KOPT-K1 (cell line): ENCODE data around the gene FBN3.
"Not testable (repeated sequence)": the region's sequence is repeated elsewhere in the genome, so short reads cannot be mapped to it uniquely, and the experiment has no call there.

Source experiments
- H3K27ac ChIP-seq: fragments of 200-600 bp; sonication (generic); 2 replicates; pipeline ENCODE4 v1.5.1; 2016; ENCODE audit warnings: antibody characterized with exemption, mild to moderate bottlenecking, low read depth, low read length; ENCODE audit not compliant: poor library complexity, severe bottlenecking
- H3K36me3 ChIP-seq: fragments of 200-600 bp; sonication (generic); 2 replicates; pipeline ENCODE4 v1.5.1; 2017; ENCODE audit warnings: antibody characterized with exemption, mild to moderate bottlenecking, low read length, moderate library complexity; ENCODE audit not compliant: insufficient read depth
- H3K9me3 ChIP-seq: fragments of 200-600 bp; sonication (generic); 2 replicates; pipeline ENCODE4 v1.5.1; 2017; ENCODE audit warnings: antibody characterized with exemption, low read length, mild to moderate bottlenecking; ENCODE audit not compliant: insufficient read depth, poor library complexity, severe bottlenecking

FBN3 gene

DNA sequence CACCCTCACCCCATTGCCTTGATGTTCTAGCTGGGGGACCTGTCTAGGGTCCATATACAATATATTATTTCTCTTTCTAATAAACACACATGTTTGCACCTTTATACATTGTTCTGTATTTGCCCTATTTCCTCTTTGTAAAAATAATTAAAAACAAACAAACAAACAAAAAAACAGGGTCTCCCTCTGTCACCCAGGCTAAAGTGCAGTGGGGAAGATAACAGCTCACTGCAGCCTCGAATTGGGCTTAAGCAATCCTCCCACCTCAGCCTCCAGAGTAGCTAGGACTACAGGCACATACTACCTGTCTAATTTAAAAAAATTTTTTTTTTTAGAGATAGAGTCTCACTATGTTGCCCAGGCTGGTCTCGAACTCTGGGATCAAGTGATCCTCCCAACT, 5.9 kb upstream of the FBN3 start:
- Histone ChIP-seq H3K36me3 (no peaks in the 10 kb centered on the region), H3K9me3 (no peaks in the 10 kb centered on the region), H3K27ac (no peak overlapping the region)

GRCh38 chr19:8154014-8154413, 4.6 kb upstream of the FBN3 start:
- H3K9me3 ChIP-seq, H3K27ac ChIP-seq: not testable (repeated sequence)

DNA sequence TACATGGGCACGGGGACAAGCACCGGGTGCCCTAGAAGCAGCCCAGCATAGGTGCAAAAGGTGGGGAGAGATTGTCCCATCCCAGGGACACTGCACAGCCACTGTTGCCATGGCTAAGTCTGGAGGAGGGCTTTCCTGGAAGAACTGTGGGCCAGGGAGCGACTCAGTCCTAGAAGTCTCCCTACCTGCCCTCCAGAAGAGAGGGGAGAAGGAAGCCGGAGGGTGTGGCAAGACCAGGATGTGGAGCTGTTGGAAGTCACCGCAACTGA, 2.3 kb upstream of the FBN3 start:
- H3K9me3 ChIP-seq, result no peaks in the 10 kb centered on the region
- no peaks in the 10 kb centered on the region for H3K36me3 ChIP-seq
- H3K27ac ChIP-seq, result no peak overlapping the region

More at GRCh38 chr19:8154014-8154413, 4.6 kb upstream of the FBN3 start:
- H3K36me3 ChIP-seq, result not testable (repeated sequence)

- Histone ChIP-seq H3K36me3 (no peaks in the 10 kb centered on the region), H3K9me3 (no peaks in the 10 kb centered on the region), H3K27ac (no peak overlapping the region)
These were observed 1.8 kb upstream of the FBN3 start for GRCh38 chr19:8150998-8151766.

DNA sequence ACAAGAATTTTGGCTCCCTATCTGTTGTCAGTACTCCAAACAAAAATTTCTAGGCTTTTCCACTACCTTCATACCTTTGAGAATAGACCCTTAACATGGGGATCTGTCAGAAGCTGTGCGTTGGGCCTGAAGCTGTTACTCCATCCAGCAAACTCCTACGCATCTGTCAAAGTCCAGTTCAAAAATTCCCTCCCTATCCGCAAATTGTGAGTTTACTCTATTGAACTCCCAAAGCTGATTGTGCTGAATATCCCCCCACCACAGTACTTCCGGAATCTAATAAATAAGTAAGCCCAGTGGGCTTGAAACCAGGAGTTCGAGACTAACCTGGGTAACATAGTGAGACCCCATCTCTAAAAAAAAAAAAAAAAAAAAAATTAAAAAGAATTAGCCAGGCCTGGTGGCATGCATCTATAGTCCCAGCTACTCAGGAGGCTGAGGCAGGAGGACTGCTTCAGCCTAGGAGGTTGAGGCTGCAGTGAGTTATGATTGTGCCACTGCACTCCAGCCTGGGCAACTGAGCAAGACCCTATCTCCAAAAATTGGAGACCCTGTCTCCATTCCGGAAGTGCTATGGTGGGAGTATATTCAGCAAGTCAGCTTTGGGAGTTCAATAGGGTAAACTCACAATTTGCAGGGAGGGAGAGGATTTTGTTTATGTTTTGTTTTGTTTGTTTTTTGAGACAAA, 930 bp upstream of the FBN3 start:
- Histone ChIP-seq H3K27ac (no peak overlapping the region), H3K9me3 (no peaks in the 10 kb centered on the region), H3K36me3 (no peaks in the 10 kb centered on the region)

DNA sequence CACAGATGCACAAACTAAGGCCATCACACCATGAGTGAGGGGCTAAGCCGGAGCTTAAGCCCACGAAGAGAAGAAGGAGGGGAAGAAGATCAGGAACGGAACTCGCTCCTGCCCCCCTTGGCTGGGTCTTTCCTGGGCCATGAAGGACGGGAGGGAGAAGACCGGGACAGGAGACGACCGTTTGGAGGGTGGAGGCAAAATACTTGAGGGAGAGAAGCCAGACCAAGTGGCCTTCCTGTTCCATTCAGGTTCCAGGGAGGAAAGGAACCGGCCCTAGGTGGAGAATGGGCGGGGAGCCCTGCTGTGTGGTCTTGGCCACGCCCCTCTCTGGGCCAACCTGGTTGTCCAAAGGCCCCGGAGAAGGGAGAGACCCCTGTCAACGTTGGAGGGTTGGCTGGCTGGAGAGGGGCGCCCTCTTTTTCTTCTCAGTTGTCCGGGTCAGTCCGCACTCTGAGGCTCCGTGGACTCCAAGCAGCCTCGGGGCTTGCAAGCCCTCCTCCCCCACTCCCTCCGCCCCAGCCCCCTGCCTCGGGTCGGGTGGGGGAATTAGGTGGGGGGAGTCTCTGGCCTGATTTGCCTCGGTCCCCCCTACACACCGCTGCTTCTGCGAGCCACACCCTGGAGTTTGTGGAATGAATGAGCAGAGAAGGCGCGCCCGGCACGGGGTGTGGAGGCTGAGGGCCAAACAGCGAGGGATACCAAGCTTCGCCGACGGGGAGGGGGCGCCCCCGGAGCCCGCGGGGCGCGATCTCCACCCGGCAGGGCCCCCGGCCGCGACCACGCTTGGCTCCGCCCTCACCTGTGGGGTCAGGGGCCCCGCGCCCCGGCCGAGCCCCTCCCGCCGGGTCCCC, 757 bp downstream of the FBN3 start:
- Histone ChIP-seq H3K27ac (no peak overlapping the region), H3K9me3 (no peaks in the 10 kb centered on the region), H3K36me3 (no peaks in the 10 kb centered on the region)

DNA sequence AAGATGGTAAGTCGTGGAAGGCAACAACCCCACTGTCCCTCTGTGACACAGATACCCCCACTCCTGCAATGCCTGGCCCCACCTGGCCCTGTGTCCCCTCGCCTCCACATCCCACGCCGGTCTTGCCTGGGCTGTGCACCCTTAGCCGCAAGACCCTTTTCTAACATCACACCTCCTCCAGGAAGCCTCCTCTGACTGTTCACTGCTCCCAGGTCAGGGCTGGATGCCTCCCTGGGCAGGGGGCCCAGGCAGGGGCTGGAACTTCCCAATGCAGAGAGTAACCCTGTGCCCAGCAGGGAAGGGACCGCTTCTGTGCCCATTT, 1.3 kb downstream of the FBN3 start:
- Histone ChIP-seq H3K9me3 (no peaks in the 10 kb centered on the region), H3K27ac (no peak overlapping the region), H3K36me3 (no peaks in the 10 kb centered on the region)

- no peaks in the 10 kb centered on the region for H3K36me3 ChIP-seq
- no peak overlapping the region for H3K27ac ChIP-seq
- no peaks in the 10 kb centered on the region for H3K9me3 ChIP-seq
These were observed 1.8 kb downstream of the FBN3 start for GRCh38 chr19:8147582-8147978.

DNA sequence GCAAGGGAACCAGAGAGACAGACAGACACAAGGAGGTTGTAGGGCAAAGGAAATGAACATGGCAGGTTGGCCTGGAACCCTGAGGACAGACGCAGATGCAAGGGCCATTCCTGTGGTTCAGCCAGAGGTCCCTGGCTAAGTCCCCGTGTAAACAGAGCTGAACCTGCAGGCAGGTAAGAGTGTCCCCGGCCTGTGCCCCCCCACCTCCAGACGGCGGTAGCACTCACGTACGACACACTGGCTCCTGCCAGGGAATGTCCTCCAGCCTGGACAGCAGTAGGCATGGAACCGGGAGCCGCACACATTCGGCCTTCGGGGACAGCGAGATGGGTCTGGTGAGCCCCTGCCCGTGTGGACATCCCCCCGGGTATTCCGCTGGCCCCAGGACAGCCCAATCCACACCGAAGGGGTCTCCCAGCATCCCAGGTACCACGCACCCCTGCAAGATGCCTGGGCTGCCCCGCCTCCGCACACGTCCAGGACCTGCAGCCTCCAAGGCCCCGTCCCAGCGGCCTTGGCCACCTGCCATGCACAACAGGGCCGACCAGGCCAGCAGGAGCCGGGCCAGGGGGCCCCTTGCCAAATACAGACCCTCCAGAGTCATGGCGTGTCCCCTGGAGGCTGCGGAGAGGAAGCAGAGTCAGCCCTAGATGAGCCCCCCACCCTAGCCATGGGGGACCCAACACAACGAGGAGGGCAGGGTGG, 2.4 kb downstream of the FBN3 start:
- Histone ChIP-seq H3K27ac (no peak overlapping the region), H3K9me3 (no peaks in the 10 kb centered on the region), H3K36me3 (no peaks in the 10 kb centered on the region)

GRCh38 chr19:8144273-8144995, 5.0 kb downstream of the FBN3 start:
- H3K27ac ChIP-seq, result no peak overlapping the region
- H3K9me3 ChIP-seq, result no peaks in the 10 kb centered on the region
- H3K36me3 ChIP-seq, result no peaks in the 10 kb centered on the region

DNA sequence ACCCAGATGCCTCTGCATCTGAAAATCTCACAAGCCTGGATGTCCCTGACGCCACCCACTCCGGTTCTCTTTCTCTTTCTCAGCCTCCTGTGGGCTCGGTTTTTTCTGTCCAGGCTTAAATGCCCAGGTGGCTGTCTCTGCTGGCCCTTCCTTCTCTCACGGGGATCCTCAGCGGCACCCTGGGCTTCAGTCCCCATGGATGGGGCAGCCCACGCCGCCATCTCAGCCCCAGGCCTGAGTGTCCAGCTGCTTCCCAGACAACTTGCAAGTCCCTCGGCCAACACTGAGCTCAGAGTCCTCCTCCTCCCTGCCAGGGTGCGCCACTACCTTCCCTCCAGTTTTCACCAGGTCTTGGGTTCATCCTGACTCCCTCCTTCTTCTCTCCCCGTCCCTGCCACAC, 6.4 kb downstream of the FBN3 start:
- Histone ChIP-seq H3K27ac (no peak overlapping the region), H3K36me3 (no peaks in the 10 kb centered on the region)

DNA sequence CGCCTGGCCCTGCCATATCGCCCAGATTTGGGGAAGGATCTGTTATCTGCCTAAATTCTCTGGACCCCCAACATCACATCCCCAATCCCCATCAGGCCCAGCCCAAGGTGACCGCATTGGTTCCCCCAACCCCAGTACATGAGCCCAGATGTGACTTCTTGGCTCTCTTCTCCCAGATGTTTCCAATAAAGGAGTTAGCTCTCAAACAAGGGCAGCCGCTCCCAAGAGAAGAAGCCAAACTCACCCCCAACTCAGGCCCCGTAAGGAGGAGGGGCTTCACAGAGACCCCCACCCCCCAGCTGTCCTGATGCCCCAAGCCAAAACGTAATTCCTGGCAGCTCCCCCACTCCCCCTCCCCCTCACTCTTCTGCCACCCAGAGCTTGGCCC, 6.9 kb downstream of the FBN3 start:
- no peak overlapping the region for H3K27ac ChIP-seq

More for the DNA sequence above, 6.4 kb downstream of the FBN3 start:
- no peaks in the 10 kb centered on the region for H3K9me3 ChIP-seq

GRCh38 chr19:8141726-8142512, 7.5 kb downstream of the FBN3 start:
- H3K9me3 ChIP-seq, result no peaks in the 10 kb centered on the region
- H3K27ac ChIP-seq, result no peak overlapping the region
- H3K36me3 ChIP-seq, result no peaks in the 10 kb centered on the region

More for the DNA sequence above, 6.9 kb downstream of the FBN3 start:
- no peaks in the 10 kb centered on the region for H3K9me3 ChIP-seq
- no peaks in the 10 kb centered on the region for H3K36me3 ChIP-seq

- Histone ChIP-seq H3K27ac (no peak overlapping the region), H3K9me3 (no peaks in the 10 kb centered on the region), H3K36me3 (no peaks in the 10 kb centered on the region)
These were observed 11.2 kb downstream of the FBN3 start for GRCh38 chr19:8138201-8138600.
